HG03460 (cell line): ENCODE measurements around the gene PRRC2A.
"Not testable (repeated sequence)": the region's sequence is repeated elsewhere in the genome, so short reads cannot be mapped to it uniquely, and the experiment has no call there.

Experiments
- ATAC-seq: cut with Tn5 transposase; IDR thresholded peaks from one replicate; pipeline ENCODE4 v1.9.1; 2021; ENCODE audit not compliant: unreplicated experiment

Gene PRRC2A

DNA sequence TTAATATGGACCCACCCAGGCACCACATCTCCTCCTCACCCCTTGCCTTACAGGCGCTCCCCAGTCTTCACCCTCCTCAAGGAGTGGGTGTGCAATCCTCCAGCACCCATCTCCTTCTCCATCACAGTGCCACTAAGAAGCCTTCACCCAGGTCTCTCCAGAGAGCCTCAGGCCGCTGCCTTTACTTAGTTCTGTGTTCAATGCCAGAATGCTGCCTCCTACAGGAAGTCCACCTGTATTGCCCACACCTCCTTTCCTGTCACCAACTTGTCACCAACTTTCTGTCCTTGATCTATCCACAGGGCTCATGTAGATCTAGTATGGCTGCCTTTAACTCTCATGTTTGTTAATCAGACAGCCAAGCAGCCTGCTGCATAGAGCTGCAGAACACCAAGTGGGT, 35.0 kb upstream of the PRRC2A start:
- ATAC-seq: no peak

GRCh38 chr6:31586008-31586407, 34.5 kb upstream of the PRRC2A start, which contains the start of gene LST1:
Gene LST1 (plus strand): TSS chr6:31586277. CDS start chr6:31587300, 1,023 bp downstream.
- ATAC-seq: no peak

GRCh38 chr6:31586599-31587281, 33.8 kb upstream of the PRRC2A start:
- ATAC-seq: no peak

DNA sequence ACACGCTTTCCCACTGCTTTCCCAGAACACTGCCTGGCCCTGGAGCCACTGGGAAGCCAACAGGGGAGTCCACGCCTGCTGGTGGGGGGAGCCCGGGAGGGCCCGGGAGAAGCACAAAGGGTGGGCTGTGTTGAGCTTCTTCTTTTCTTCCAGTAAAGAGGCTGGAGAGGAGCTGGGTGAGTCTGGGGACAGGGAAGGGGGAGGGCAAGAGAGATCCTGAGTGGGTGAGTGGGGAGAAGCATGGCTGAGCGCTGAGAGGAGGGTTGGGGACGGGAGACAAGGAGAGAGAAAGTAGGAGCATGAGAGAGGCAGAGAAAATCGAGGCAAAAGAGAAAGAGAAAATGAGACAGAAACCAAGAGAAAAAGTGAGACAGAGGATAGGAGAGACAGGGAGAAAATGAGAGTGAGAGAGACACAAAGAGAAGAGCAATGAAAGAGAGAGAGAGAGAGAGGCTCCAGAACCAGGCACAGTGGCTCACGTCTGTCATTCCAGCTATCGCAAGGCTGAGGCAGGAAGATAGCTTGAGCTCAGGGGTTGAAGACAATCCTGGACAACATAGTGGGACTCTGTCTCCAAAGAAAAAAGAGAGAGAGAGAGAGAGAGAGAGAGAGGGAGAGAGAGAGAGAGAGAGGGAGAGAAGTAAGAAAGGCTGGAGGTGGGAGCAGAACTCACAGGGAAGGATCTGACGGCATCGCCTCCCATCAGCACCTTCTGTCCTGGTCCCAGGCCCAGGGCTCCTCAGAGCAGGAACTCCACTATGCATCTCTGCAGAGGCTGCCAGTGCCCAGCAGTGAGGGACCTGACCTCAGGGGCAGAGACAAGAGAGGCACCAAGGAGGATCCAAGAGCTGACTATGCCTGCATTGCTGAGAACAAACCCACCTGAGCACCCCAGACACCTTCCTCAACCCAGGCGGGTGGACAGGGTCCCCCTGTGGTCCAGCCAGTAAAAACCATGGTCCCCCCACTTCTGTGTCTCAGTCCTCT, 32.4 kb upstream of the PRRC2A start:
- no peak for ATAC-seq

GRCh38 chr6:31588871-31589650, 31.5 kb upstream of the PRRC2A start:
- ATAC-seq: no peak

- ATAC-seq: not testable (repeated sequence)
Observed at GRCh38 chr6:31590691-31591090, 29.8 kb upstream of the PRRC2A start.

GRCh38 chr6:31592396-31592771, 28.1 kb upstream of the PRRC2A start:
- no peak for ATAC-seq

GRCh38 chr6:31597006-31597405, 23.5 kb upstream of the PRRC2A start:
- no peak for ATAC-seq

DNA sequence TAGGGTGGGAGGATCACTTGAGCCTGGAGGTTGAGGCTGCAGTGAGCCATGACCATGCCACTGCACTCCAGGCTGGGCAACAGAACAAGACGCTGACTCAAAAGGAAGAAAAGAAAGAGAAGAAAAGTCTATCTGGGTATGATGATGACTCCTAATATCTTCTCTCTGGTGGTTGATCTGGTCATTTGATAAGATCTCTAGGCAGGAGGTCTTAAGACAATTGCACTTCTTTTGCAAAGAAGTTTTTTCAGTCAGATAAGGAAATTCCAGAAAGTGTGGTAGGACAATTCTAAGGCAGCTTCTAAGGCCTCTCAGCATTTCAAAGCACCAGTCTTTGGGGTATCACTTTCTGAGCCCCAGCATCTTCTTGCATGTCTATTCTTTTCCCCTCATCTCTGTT, 13.2 kb upstream of the PRRC2A start:
- ATAC-seq: no peak

DNA sequence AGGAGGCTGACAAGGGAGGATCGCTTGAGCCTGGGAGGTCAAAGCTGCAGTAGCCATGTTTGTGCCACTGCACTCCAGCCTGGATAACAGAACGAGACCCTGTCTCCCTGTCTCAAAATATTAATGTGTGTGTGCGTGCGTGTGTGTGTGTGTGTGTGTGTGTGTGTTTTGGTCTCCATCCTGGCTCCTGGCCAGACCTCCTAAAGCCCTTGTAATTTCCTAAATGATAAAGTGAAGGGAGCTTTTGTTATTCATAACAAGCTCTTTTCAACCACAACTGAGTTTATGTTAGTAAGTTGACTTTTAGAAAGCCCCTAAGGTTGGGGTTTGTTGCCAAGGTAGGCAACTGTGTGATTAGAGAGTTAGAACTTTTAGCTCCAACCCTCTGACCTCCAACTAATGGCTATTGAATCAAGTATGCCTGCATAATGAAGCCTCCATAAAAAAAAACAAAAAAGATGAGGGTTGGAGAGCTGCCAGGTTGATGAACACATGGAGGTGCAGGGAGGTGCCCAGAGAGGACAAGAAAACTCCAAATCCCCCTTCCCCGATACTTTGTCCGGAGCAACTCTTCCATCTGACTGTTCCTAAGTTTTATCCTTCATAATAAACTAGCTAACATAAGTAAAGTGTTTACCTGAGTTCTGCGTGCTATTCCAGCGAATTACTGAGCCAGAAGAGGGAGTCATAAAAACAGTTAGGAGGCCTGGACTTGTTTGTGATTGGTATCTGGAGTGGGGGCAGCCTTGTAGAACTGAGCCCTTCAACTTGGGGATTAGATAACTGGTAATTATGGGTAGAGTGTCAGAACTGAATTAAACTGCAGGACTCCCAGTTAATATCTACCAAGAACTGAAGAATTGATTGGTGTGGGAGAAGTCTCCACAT, 10.8 kb upstream of the PRRC2A start:
- no peak for ATAC-seq

- ATAC-seq: no peak
Observed at GRCh38 chr6:31610968-31611367, 9.5 kb upstream of the PRRC2A start.

DNA sequence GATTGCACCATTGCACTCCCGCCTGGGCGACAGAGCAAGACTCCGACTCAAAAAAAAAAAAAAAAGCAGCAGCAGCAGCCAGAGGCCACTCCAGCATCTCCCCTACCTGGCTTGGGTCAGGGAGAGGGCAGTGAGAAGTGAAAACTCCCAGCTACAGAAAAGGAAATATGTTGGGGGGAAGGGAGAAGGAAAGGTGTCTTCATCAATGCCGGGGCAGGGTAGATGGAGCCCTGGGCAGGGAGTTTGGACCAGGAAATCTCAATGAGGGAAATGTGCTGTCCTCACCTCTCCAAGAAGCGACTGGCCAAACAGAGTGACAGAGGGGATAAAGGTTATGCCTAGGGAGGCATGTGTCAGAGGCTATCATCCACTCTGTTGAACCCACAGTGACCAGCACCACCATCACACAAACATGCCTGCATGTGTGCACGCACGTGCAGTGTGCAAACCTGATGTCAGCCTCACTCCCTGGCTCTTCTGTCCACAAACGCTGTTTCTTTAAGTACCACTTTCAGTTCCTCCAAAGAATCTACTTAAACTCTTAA, 6.4 kb upstream of the PRRC2A start:
- ATAC-seq: no peak

- ATAC-seq: no peak
Observed at GRCh38 chr6:31614684-31615578, 5.6 kb upstream of the PRRC2A start, which contains the start of gene AIF1. Gene AIF1 (plus strand): TSS chr6:31615234. CDS start chr6:31615330, 96 bp downstream.

GRCh38 chr6:31615748-31616147, 4.8 kb upstream of the PRRC2A start:
- ATAC-seq: no peak

GRCh38 chr6:31617010-31617409, 3.5 kb upstream of the PRRC2A start:
- ATAC-seq: no peak

DNA sequence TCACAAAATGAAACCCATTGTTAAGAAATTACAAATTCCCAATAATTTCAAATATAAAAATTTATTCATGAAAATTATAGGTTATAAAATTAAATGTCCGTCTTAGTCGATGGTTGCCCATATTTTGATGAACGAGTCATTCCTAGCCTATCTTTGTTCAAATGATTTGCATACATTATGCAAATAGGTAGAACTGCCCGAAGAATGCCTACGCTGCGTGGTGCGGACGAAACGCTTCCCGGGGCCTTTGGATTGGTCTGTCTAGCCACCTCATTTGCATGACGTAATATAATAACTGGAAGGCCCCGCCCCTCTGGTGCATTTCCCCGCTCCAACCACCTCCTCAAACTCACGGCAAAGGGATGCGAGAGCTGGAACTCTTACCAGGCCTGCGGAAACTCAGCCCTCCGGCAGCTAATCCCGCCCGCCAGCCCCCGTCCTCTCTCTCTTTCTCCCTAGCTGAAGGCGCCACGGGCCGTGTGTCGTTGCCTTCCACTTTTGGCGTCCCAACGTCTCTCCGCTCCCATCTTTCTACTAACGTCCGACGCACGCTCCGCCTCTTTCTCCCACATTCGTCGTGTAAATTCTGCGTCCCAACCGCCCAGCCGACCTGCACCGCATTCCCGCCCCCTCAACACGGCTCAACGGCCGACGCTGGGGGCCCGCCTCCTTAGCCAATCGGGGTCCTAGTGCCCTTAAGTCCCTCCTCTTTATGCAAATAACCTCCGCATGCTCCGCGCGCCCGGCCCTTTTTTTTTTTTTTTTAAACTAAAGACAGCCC, 520 bp upstream of the PRRC2A start:
- ATAC-seq: peak; percentile 73

GRCh38 chr6:31621320-31621939, 915 bp downstream of the PRRC2A start:
- no peak for ATAC-seq

DNA sequence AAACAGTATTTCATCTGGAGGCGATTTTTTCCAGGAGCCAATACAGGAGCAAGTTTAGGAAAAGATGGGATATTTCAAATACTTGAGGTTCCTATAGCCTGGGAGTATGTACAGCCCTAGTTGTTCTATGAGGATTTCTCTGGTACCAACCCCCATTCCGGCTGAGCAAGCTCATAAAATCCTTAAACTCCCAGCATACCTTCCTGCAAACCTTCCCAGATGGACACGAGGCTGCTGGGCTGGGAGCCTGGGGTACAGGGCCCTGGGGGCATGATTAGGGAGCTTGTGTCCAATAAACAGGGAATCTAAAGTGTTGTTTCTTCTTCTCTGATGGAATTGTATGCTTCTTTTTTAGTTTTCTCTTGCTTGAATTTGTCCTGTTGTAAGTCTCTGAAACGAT, 1.5 kb downstream of the PRRC2A start:
- ATAC-seq: no peak
